ENCODE results near the gene DSTN. TPM values are rescaled to one million over a fixed set of nuclear protein-coding genes. Genes with fewer than 3 reads are reported as not detected.

The DSTN gene
- total and polyA plus RNA-seq, 2 of the 4 experiments (the other 2 are of a cell fraction): 221 to 269 TPM

DNA sequence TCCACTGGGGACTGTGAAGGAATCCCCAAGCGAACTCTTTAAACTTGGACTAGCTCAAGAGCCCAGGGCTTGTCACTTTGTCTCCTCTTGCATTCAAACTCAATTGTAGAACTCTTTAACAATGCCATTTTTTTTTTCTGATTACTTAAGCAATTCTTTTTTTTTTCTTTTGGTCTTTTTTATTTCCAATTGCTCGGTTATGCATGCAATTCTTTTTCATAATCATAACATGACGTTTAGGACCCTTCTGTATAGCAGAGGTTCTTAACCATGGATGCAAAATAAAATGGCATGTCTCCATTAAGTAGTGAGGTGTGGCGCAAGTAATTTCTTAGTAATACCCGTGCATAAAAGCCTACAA is 38.2 kb upstream of the DSTN start (continued):
- TF ChIP-seq, protein P1, sequence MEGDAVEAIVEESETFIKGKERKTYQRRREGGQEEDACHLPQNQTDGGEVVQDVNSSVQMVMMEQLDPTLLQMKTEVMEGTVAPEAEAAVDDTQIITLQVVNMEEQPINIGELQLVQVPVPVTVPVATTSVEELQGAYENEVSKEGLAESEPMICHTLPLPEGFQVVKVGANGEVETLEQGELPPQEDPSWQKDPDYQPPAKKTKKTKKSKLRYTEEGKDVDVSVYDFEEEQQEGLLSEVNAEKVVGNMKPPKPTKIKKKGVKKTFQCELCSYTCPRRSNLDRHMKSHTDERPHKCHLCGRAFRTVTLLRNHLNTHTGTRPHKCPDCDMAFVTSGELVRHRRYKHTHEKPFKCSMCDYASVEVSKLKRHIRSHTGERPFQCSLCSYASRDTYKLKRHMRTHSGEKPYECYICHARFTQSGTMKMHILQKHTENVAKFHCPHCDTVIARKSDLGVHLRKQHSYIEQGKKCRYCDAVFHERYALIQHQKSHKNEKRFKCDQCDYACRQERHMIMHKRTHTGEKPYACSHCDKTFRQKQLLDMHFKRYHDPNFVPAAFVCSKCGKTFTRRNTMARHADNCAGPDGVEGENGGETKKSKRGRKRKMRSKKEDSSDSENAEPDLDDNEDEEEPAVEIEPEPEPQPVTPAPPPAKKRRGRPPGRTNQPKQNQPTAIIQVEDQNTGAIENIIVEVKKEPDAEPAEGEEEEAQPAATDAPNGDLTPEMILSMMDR (conservative IDR thresholded peaks at IDR 0.05; ENCODE audit: low read depth, low read length): no peak
- TF ChIP-seq RAD21 (IDR thresholded peaks at IDR 0.05; ENCODE audit: low read length) (no peak), MXI1 (IDR thresholded peaks at IDR 0.05; ENCODE audit: borderline replicate concordance, low read depth, low read length) (no peak), CEBPB (IDR thresholded peaks at IDR 0.05; ENCODE audit: low read depth, low read length) (no peak)

DNA sequence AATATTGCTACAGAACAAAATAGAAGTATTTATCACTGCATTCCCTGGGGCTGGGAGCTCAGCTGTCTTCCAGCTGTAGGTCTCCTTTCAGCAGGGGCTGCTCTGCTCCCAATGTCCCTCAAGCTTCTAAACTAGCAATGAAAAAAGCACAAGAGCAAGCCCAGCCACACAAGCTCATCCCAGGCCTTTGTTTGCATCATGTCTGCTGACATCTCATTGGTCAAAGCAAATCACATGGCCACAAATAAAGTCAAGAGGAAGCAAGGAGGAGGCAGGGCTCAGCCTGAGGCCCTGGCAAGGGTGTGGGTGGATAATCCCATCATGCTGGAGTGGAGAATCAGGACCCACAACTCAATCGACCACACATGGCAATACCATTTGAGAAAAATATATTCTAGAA is 36.5 kb upstream of the DSTN start:
- POLR2A ChIA-PET (ENCODE audit: unreplicated experiment): interaction anchor here (0.7 kb wide), 1 partner anchor 36 kb away, joined by 4 read pairs; the partner anchor contains the start of gene DSTN
- WGBS, 2 experiments (ENCODE audit: extremely low coverage in 2 of 2, insufficient read length in 1 of 2): no CpG with 5 or more reads among the region's 1 CpG
- Histone ChIP-seq H2BK5ac (ENCODE audit: low read depth, low read length, poor library complexity, severe bottlenecking) (no peak overlapping the region), H4K8ac (ENCODE audit: low read depth in 2 of 2, low read length in 2 of 2) (peak overlapping the region in 1 of 2 experiments; percentile 88; a peak in 3 of 4 replicates), H3K4me2 (ENCODE audit: low read depth, low read length) (no peak overlapping the region), H3K18ac (ENCODE audit: low read depth, low read length) (no peak overlapping the region), H3K9ac (ENCODE audit: low read depth, low read length) (no peak overlapping the region), H2BK20ac (ENCODE audit: low read depth, low read length) (no peak overlapping the region), H2AFZ (replicated peaks; ENCODE audit: low read length, poor library complexity) (peak overlapping the region; percentile 77), H2BK120ac (ENCODE audit: low read depth, low read length) (peak overlapping the region; percentile 3; the same call in 1 of the 2 replicates), H3K14ac (replicated peaks; ENCODE audit: low read depth, low read length) (no peak overlapping the region), H4K91ac (ENCODE audit: insufficient read depth, low read depth, low read length) (no peak overlapping the region), H3K79me1 (ENCODE audit: low read depth in 1 of 2, low read length in 2 of 2) (peaks cover 0 to 6% of the 10 kb centered on the region in 2 experiments; a peak in 2 of 4 replicates), H3K27ac (ENCODE audit: insufficient read depth, low read length) (no peak overlapping the region; the same call in 1 of the 2 replicates), H3K23ac (ENCODE audit: low read depth, low read length) (no peak overlapping the region; the same call in 1 of the 2 replicates), H3K4me1 (ENCODE audit: control insufficient read depth, insufficient read depth, low read length) (peaks cover 3% of the 10 kb centered on the region; the same call in 1 of the 2 replicates), H3K56ac (ENCODE audit: extremely low read depth, insufficient read depth, low read length) (no peak overlapping the region), H2AK5ac (ENCODE audit: low read depth, low read length) (peak overlapping the region; percentile 40; the same call in 1 of the 2 replicates), H4K20me1 (ENCODE audit: insufficient read depth, low read length) (no peaks in the 10 kb centered on the region), H3K4me3 (ENCODE audit: insufficient read depth, low read depth, low read length) (no peak overlapping the region), H3K27me3 (ENCODE audit: control insufficient read depth, insufficient read depth, low read length) (no peaks in the 10 kb centered on the region), H3K9me1 (ENCODE audit: insufficient read depth, low read length) (no peaks in the 10 kb centered on the region; the same call in 1 of the 2 replicates), H2BK15ac (ENCODE audit: low read depth, low read length) (no peak overlapping the region), H4K5ac (ENCODE audit: low read depth, low read length) (no peak overlapping the region; the same call in 1 of the 2 replicates), H3K36me3 (ENCODE audit: control insufficient read depth, insufficient read depth, low read length) (no peaks in the 10 kb centered on the region), H3K4ac (ENCODE audit: low read depth, low read length) (no peak overlapping the region), H3K9me3 (ENCODE audit: control insufficient read depth, insufficient read depth, low read length) (no peaks in the 10 kb centered on the region), H2AK9ac (replicated peaks; ENCODE audit: low read depth, low read length, poor library complexity) (peak overlapping the region; percentile 19)
- intact Hi-C loops (cut with micrococcal nuclease) (loop anchor here (10.0 kb wide), 1 partner anchor 401 kb away; no protein-coding TSS in a partner anchor), in situ Hi-C loops (cut with MboI; ENCODE audit: low sequenced_read_pairs) (no loop called here), dilution Hi-C loops (cut with HindIII; ENCODE audit: low sequenced_read_pairs, unreplicated experiment) (no loop called here)
- CTCF ChIA-PET: interaction anchor here (1.5 kb wide), 1 partner anchor 37 kb away, joined by 4 read pairs; no protein-coding TSS in a partner anchor
- ATAC-seq (ENCODE audit: low read depth) (peak; percentile 18; the same call in 1 of the 2 replicates), DNase-seq (peak; percentile 60)
- BruUV-seq (replicated peaks): no TSS peak
- no peak for TF ChIP-seq POLR2A (IDR thresholded peaks at IDR 0.05; ENCODE audit: low read depth, low read length)
- peak; percentile 75; the same call in 1 of the 2 replicates for TF ChIP-seq CEBPB (IDR thresholded peaks at IDR 0.05; ENCODE audit: low read depth, low read length)
- no peak for TF ChIP-seq RAD21 (IDR thresholded peaks at IDR 0.05; ENCODE audit: low read length)
- TF ChIP-seq MAFK (IDR thresholded peaks at IDR 0.05; ENCODE audit: low read depth, low read length): no peak
- no peak for TF ChIP-seq BHLHE40 (IDR thresholded peaks at IDR 0.05; ENCODE audit: low read depth, low read length)
- no peak for TF ChIP-seq RFX5 (IDR thresholded peaks at IDR 0.05; ENCODE audit: low read depth, low read length)
- no peak for TF ChIP-seq MXI1 (IDR thresholded peaks at IDR 0.05; ENCODE audit: borderline replicate concordance, low read depth, low read length)
- TF ChIP-seq NFE2L2 (IDR thresholded peaks at IDR 0.05; ENCODE audit: low read depth, low read length): no peak
- TF ChIP-seq, protein P2, sequence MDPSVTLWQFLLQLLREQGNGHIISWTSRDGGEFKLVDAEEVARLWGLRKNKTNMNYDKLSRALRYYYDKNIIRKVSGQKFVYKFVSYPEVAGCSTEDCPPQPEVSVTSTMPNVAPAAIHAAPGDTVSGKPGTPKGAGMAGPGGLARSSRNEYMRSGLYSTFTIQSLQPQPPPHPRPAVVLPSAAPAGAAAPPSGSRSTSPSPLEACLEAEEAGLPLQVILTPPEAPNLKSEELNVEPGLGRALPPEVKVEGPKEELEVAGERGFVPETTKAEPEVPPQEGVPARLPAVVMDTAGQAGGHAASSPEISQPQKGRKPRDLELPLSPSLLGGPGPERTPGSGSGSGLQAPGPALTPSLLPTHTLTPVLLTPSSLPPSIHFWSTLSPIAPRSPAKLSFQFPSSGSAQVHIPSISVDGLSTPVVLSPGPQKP (IDR thresholded peaks at IDR 0.05; ENCODE audit: borderline replicate concordance, low read depth, low read length): no peak
- TF ChIP-seq, protein P1 (conservative IDR thresholded peaks at IDR 0.05; ENCODE audit: low read depth, low read length): no peak
- no peak for TF ChIP-seq FOS (IDR thresholded peaks at IDR 0.05; ENCODE audit: low read depth, low read length)
